PC-3 (cell line): ENCODE data around the gene DOC2B.

Experiments used
- CTCF ChIP-seq: fragments of 300-600 bp; sonication (generic); conservative IDR thresholded peaks from 2 replicates; pipeline ENCODE4 v1.5.1; 2017; ENCODE audit warnings: antibody characterized with exemption, low read depth, mild to moderate bottlenecking, low read length
- EZH2 ChIP-seq: fragments of 300-600 bp; sonication (generic); IDR thresholded peaks from one replicate; pipeline ENCODE4 v1.6.1; 2017; ENCODE audit warnings: antibody characterized with exemption, mild to moderate bottlenecking, low read length; ENCODE audit not compliant: unreplicated experiment
- EZH2phosphoT487 ChIP-seq: fragments of 300-600 bp; sonication (generic); IDR thresholded peaks from 2 replicates; pipeline ENCODE4 v1.6.1; 2018; ENCODE audit warnings: mild to moderate bottlenecking, antibody characterized with exemption, low read length, borderline replicate concordance

DNA sequence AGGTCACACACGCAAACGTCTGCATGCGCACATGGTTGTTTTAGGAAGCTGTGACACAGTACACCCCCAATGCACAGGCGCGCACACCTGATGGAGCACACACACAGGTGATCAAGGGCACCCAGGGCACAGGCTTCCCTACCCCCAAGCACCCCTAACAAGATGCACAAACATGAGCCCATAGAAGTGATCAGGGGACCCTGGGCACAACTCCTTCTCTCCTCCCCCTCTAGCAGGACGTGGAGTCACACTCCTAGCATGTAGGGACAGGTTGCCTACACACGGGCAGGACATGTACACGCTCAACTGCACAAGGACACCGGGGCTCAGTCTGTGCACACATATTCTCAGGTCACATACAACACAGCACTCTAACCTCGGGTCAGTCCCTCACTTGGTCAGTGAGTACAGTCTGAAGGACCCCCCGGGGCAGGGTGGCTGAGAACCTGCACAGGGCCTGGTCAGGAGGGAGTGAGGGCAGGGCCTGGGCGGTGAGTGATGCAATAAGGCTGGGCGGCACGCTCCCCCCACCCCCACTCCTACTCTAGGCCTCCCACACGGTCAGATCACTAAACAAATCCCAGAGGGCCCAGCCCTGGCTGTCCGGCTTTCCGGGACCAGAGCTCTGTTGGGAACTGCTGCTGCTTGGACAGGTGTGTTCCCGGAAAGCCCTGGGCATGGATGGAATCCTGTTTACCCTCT lies 751 bp upstream of the DOC2B start:
- TF ChIP-seq CTCF: no peak
- no peak for TF ChIP-seq EZH2phosphoT487
- TF ChIP-seq EZH2: no peak
